ENCODE data around the gene FUT8.

FUT8 gene

GRCh38 chr14:65536781-65537423, 124.4 kb downstream of the FUT8 start:
- no peak overlapping the region for H3K4me3 ChIP-seq (replicated peaks; ENCODE audit: low read depth, low read length)
- no peak for DNase-seq (ENCODE audit: low read depth)
- no peak for TF ChIP-seq CTCF (IDR thresholded peaks at IDR 0.05; ENCODE audit: low read length, missing control alignments)

- no peak overlapping the region for H3K4me3 ChIP-seq (replicated peaks; ENCODE audit: low read depth, low read length)
- no peak for TF ChIP-seq CTCF (IDR thresholded peaks at IDR 0.05; ENCODE audit: low read length, missing control alignments)
- DNase-seq (ENCODE audit: low read depth): no peak
Observed at GRCh38 chr14:65548878-65549277, 136.3 kb downstream of the FUT8 start.

- no peak overlapping the region for H3K4me3 ChIP-seq (replicated peaks; ENCODE audit: low read depth, low read length)
Observed at GRCh38 chr14:65549429-65549828, 136.9 kb downstream of the FUT8 start.

GRCh38 chr14:65550779-65551643, 138.5 kb downstream of the FUT8 start:
- no peak overlapping the region for H3K4me3 ChIP-seq (replicated peaks; ENCODE audit: low read depth, low read length)
- DNase-seq (ENCODE audit: low read depth): no peak
- TF ChIP-seq CTCF (IDR thresholded peaks at IDR 0.05; ENCODE audit: low read length, missing control alignments): no peak

More at GRCh38 chr14:65549429-65549828, 136.9 kb downstream of the FUT8 start:
- no peak for TF ChIP-seq CTCF (IDR thresholded peaks at IDR 0.05; ENCODE audit: low read length, missing control alignments)
- no peak for DNase-seq (ENCODE audit: low read depth)

GRCh38 chr14:65552724-65553123, 140.2 kb downstream of the FUT8 start:
- no peak for TF ChIP-seq CTCF (IDR thresholded peaks at IDR 0.05; ENCODE audit: low read length, missing control alignments)
- H3K4me3 ChIP-seq (replicated peaks; ENCODE audit: low read depth, low read length): no peak overlapping the region
- DNase-seq (ENCODE audit: low read depth): no peak

- DNase-seq (ENCODE audit: low read depth): no peak
- TF ChIP-seq CTCF (IDR thresholded peaks at IDR 0.05; ENCODE audit: low read length, missing control alignments): no peak
- no peak overlapping the region for H3K4me3 ChIP-seq (replicated peaks; ENCODE audit: low read depth, low read length)
Observed at GRCh38 chr14:65554837-65555236, 142.3 kb downstream of the FUT8 start.
